Glomerular endothelial cell (primary cell): ENCODE measurements around the gene CDCA5. TPM values are rescaled to one million over a fixed set of nuclear protein-coding genes. Genes with fewer than 3 reads are reported as not detected.

Experiments
- DNase-seq: peaks from one replicate; pipeline ENCODE4 v3.0.0-alpha.2; 2011; ENCODE audit warnings: low read depth, low spot score; ENCODE audit errors: extremely low read depth
- total RNA-seq: library from RNA; depleted of rRNA; stranded (reverse); fragments of >200 nt; gene quantifications from 2 replicates; pipeline ENCODE4 v1.2.3, GENCODE V29; 2015

The CDCA5 gene
- total RNA-seq, 1 donor from 2014 or later: 5.1 TPM

- DNase-seq: no peak
Measured at GRCh38 chr11:65047581-65048422, 36.0 kb downstream of the CDCA5 start.

DNA sequence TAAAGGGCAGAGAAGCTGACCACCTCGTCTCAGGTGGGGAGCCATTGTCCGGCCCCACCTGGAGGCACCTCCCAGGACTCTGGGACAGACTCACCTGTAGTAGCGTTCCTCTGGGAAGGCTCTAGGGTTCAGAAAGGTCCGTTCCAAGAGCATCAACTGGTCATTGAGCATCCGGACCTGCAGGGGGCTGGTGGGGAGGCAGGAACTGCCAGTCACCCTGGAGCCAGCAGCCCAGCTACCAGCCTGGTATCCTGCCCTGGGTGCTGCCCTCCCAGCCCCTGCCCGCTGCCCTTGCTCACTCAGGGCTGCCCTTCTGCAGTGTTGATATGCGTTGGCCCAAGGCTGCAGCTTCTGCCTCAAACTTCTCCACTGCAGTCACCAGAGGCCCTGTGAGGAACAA is 38.1 kb downstream of the CDCA5 start:
- DNase-seq: no peak

DNA sequence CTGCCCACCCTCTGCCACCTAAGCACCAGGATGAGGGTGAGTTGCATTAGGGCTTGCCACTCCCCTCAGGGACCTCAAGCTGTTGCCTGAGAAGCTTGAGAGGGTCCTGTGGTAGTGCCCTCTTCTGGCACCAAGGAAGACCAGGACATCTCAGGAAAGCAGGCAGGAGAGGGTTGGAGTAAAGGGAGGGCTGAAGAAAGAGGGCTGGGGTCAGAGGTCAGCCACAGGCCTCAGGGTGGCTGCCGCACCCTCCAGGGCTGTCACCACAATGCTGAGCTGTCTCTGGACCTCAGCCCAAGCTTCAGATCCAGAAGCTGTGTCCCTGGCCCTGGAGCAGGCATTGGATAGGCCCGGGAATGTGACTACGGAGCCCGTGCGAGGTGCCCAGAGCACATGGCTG is 38.8 kb downstream of the CDCA5 start:
- no peak for DNase-seq

- DNase-seq: no peak
Measured at GRCh38 chr11:65043881-65044501, 39.8 kb downstream of the CDCA5 start.

DNA sequence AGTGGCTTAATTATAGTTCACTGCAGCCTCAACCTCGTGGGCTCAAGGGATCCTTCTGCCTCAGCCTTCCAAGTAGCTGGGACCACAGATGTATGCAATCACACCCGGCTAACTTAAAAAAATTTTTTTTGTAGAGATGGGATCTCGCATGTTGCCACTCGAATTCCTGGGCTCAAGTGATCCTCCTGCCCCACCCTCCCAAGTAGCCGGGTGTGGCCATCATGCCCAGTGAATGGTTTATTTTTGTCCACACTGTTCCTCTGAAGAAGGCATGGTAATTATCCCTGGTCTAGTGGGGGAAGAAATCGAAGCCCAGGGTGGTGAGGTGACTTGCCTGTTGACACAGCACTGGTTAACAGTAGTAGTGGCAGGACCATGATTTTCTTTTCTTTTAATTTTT is 40.9 kb downstream of the CDCA5 start:
- DNase-seq: no peak

GRCh38 chr11:65040847-65041622 is 42.8 kb downstream of the CDCA5 start, which contains the start of gene SAC3D1:
Gene SAC3D1 (plus strand): TSS chr11:65041210. CDS start chr11:65041293, 83 bp downstream.
- DNase-seq: peak; percentile 29

DNA sequence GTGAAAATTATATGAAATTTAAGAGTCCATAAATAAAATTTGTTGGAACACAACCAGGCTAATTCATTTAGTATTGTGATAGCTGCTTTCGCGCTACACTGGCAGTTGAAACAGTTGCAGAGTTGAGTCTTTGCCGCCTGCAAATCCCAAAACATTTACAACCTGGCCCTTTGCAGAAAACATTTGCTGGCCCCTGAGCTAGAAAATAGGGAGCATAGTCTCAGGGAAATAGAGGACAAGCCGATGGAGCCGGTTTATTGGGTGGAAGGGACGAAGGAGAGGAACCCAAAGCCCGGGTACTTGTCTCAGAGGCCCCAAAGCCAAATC is 43.4 kb downstream of the CDCA5 start:
- no peak for DNase-seq

- DNase-seq: no peak
Measured at GRCh38 chr11:65036931-65037330, 46.9 kb downstream of the CDCA5 start.

GRCh38 chr11:65035579-65035978 is 48.3 kb downstream of the CDCA5 start:
- no peak for DNase-seq

- DNase-seq: no peak
Measured at GRCh38 chr11:65034423-65034822, 49.4 kb downstream of the CDCA5 start.

DNA sequence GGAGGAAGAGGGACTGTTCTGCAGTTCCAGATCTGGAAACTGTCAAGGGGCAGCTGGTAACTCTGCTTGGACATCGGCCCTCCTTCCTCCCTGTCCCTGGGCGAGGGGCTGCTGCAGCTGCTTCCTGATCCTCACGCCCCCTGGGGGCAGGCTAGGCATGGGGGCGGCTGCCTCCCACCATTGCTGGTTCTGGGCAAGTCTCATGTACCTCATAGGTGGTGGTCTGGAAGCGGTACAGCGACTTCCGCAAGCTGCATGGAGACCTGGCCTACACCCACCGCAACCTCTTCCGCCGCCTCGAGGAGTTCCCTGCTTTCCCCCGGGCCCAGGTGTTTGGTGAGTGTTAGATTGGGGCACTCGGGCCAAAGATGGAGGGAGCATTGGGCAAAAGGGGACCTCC is 51.6 kb downstream of the CDCA5 start:
- no peak for DNase-seq

Other genes with a start within 250 kb of the CDCA5 start
- gene CDC42BPG, start 239.4 kb downstream of the CDCA5 start, total RNA-seq: 0.44 and 0.64 TPM in 2 replicates
- gene EHD1, start 205.4 kb downstream of the CDCA5 start, total RNA-seq: 142 and 158 TPM in 2 replicates
- 27.6 and 34.5 TPM in 2 replicates for gene ATG2A, start 166.8 kb downstream of the CDCA5 start, total RNA-seq
- 27.2 and 47.9 TPM in 2 replicates for gene PPP2R5B, start 159.4 kb downstream of the CDCA5 start, total RNA-seq
- gene GPHA2, start 148.1 kb downstream of the CDCA5 start, total RNA-seq: not detected in 2 replicates
- gene MAJIN, start 111.9 kb downstream of the CDCA5 start, total RNA-seq: 0.68 TPM in 1 of 2 replicates, not detected in the other
- gene BATF2, start 87.1 kb downstream of the CDCA5 start, total RNA-seq: 1.3 and 2.7 TPM in 2 replicates
- gene ARL2, start 69.9 kb downstream of the CDCA5 start, total RNA-seq: 191 and 202 TPM in 2 replicates
- gene SNX15, start 56.6 kb downstream of the CDCA5 start, total RNA-seq: 12.4 and 12.6 TPM in 2 replicates
- gene SAC3D1, start 42.8 kb downstream of the CDCA5 start, total RNA-seq: 16.8 and 17.8 TPM in 2 replicates
- 2.8 and 5.5 TPM in 2 replicates for gene NAALADL1, start 25.5 kb downstream of the CDCA5 start, total RNA-seq
- gene ZFPL1, start 182 bp upstream of the CDCA5 start, total RNA-seq: 34.7 and 49.8 TPM in 2 replicates
- 318 and 356 TPM in 2 replicates for gene VPS51, start 12.2 kb upstream of the CDCA5 start, total RNA-seq
- 12.8 and 28.2 TPM in 2 replicates for gene TM7SF2, start 27.8 kb upstream of the CDCA5 start, total RNA-seq
- 14.0 and 14.7 TPM in 2 replicates for gene ZNHIT2, start 33.7 kb upstream of the CDCA5 start, total RNA-seq
- 461 and 516 TPM in 2 replicates for gene FAU, start 38.1 kb upstream of the CDCA5 start, total RNA-seq
- 49.7 and 57.4 TPM in 2 replicates for gene MRPL49, start 38.3 kb upstream of the CDCA5 start, total RNA-seq
- gene SYVN1, start 50.5 kb upstream of the CDCA5 start, total RNA-seq: 23.3 and 38.4 TPM in 2 replicates
- not detected in 2 replicates for gene SPDYC, start 86.2 kb upstream of the CDCA5 start, total RNA-seq
- 235 and 239 TPM in 2 replicates for gene CAPN1, start 97.9 kb upstream of the CDCA5 start, total RNA-seq
- gene POLA2, start 177.9 kb upstream of the CDCA5 start, total RNA-seq: 13.8 and 16.1 TPM in 2 replicates
- 48.0 and 56.5 TPM in 2 replicates for gene CDC42EP2, start 230.8 kb upstream of the CDCA5 start, total RNA-seq
- gene DPF2, start 249.8 kb upstream of the CDCA5 start, total RNA-seq: 40.9 and 52.2 TPM in 2 replicates